Choroid plexus epithelial cell (primary cell): ENCODE measurements around the gene NEMF.

Source experiments
- DNase-seq: peaks from one replicate; pipeline ENCODE4 v3.0.0-alpha.2; 2010; ENCODE audit warnings: low read depth
- H3K4me3 ChIP-seq: 2 replicates; pipeline ENCODE4 v1.5.1; 2011; ENCODE audit warnings: low read depth, mild to moderate bottlenecking, control low read depth, low read length, moderate library complexity
- CTCF ChIP-seq: conservative IDR thresholded peaks from 2 replicates; pipeline ENCODE4 v1.5.1; 2011; ENCODE audit warnings: low read depth, mild to moderate bottlenecking, control low read depth, inconsistent platforms, low read length, moderate library complexity

NEMF gene

GRCh38 chr14:49732896-49733295 is 119.7 kb downstream of the NEMF start:
- TF ChIP-seq CTCF, result no peak
- no peak overlapping the region for H3K4me3 ChIP-seq
- no peak for DNase-seq
